GM12873 (cell line): ENCODE results near the gene MEIS3.

ENCODE experiments used
- TF ChIP-seq, protein P1 (sequence below): IDR thresholded peaks from 2 replicates; pipeline ENCODE4 v1.5.1; 2012; ENCODE audit warnings: low read depth, mild to moderate bottlenecking, moderate library complexity, low read length, control low read depth; ENCODE audit not compliant: insufficient read depth; ENCODE audit errors: missing control alignments

The MEIS3 gene

DNA sequence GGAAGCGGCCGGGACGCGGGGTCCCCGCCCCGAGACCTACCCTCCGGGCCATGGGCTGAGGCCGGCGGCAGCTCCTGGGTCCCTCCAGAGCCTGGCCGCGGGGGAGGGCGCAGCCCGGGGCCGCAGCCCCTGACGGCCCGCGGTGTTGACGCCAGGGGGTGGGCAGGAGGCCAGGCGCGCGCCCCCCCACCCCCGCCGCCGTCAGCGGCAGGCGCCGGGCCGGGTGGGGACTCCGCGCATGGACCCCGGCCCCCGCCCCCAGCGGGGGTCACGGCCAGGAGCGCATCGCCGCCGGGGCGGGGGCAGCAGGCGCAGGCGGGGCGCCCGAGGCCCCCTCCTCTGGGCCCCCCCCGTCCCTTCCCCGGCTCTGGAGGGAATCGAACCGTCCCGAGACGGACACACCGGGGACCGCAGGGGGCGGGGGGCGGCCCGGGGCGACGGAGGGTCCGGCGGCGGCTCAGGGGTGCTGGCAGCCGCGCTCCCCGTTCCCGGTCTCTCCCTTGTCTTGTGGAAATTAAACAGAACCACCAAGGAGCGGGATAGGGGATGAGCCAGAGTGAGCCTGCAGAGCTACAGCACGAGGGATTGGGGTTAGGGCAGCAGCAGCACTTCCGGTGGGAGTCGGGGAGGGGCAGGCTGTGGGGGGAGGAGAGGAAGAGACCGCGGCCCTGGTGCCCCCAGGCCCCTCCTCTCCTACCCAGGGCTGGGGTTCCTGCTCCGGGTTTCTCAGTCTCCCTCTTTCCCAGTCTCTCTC lies at the start of gene MEIS3:
Gene MEIS3 (minus strand): TSS at position 498 of the 754 bp plus-strand sequence. CDS start 446 bp downstream, at position 52.
- TF ChIP-seq, protein P1, sequence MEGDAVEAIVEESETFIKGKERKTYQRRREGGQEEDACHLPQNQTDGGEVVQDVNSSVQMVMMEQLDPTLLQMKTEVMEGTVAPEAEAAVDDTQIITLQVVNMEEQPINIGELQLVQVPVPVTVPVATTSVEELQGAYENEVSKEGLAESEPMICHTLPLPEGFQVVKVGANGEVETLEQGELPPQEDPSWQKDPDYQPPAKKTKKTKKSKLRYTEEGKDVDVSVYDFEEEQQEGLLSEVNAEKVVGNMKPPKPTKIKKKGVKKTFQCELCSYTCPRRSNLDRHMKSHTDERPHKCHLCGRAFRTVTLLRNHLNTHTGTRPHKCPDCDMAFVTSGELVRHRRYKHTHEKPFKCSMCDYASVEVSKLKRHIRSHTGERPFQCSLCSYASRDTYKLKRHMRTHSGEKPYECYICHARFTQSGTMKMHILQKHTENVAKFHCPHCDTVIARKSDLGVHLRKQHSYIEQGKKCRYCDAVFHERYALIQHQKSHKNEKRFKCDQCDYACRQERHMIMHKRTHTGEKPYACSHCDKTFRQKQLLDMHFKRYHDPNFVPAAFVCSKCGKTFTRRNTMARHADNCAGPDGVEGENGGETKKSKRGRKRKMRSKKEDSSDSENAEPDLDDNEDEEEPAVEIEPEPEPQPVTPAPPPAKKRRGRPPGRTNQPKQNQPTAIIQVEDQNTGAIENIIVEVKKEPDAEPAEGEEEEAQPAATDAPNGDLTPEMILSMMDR = no peak

DNA sequence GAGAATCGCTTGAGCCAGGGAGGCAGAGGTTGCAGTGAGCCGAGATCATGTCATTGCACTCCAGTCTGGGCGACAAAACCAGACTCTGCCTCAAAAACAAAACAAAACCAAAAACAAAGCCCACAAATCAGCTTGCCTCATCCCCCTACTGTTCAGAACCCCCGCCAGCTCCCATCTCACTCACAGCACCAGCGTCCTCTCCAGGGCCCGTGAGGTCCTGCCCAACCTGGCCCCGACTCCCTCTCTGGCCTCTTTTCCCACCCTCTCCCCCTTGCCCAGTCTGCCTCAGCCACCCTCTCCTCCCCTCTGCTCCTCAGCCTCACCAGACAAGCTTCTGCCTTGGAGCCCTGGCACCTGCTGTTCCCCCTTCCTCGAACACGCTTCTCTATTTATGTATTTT lies 48.6 kb upstream of the MEIS3 start:
- TF ChIP-seq, protein P1 = no peak

DNA sequence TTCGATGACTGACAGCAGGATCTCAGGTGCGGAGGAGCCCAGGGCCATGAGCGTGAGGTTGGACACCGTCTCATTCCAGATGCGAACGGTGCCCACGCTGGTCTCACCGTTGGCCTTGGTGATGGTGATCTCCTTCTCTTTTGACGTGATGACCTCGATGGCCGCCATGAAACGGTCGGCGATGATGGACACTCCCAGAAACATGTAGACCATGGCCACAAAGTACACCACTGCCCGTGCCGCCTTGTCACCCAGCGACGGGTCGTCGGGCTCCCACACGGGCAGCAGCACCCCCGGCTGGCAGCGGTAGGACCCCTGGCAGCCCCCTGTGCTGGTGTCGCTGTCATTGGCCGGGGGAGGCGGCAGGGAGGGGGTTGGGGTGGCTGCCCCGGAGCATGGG lies 46.6 kb upstream of the MEIS3 start:
- TF ChIP-seq, protein P1 = no peak

DNA sequence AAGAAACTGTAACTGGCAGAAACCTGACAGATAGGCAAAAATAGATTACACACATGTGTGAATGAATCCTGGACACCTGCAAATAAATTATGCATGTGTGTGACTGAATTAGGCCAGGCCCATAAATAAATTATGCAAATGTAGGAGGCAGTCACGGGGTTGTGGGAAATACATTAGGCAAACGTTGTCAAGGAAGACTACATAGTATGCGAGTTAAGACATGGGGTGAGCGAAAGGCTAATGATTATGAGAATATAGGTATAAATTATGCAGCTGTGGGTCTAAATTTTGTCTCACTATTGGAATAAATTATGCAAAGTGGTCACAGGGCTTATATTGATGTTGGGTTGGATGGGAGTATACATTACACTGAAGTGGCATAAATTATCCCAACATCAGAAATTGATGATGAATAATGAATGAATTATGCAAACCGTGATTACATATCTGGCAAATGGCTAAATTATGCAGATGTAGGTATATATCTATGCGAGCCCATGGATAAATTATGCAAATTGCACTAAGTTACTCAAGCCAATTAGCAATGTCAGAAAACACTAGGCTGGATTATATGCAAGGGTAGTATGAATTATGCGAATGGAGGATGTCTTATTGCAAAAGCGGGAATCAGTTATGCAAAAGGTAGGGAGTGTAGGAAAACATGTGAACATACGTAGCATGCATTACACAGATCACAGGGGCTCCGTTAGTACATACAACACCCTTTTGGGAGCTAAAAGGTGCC lies 45.5 kb upstream of the MEIS3 start:
- TF ChIP-seq, protein P1 = no peak

DNA sequence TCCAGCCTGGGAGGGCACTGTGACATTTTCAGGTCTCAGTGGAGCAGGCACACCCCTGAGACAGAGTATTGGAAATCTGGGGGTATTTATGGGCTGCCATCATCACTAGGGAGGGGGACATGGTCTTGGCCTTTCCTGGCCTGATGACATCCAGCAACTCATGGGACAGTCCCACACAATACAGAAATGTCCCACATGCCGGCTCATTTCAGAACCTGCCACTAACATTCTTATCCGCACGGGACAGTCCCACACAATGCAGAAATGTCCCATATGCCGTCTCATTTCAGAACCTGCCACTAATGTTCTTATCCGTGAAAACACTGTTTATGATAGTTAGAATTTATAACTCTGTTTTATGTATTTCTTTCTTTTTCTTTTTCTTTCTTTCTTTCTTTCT lies 42.5 kb upstream of the MEIS3 start:
- TF ChIP-seq, protein P1 = no peak

DNA sequence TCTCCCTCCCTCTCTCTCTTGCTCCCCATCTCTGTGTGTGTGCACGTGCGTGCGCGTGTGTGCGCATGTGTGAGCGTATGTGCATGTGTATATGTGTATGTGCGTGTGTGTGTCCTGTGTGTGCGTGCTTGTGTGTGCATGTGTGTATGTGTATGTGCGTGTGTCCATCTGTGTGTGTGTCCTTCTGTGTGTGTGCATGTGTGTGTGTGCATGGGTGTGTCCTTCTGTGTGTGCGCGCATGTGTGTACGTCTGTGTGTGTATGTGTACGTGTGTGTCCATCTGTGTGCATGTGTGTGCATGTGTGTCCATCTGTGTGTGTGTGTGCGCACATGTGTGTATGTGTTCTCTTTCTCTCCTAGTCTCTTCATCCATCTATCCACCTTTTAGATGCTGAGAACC lies 40.1 kb upstream of the MEIS3 start:
- TF ChIP-seq, protein P1 = no peak

DNA sequence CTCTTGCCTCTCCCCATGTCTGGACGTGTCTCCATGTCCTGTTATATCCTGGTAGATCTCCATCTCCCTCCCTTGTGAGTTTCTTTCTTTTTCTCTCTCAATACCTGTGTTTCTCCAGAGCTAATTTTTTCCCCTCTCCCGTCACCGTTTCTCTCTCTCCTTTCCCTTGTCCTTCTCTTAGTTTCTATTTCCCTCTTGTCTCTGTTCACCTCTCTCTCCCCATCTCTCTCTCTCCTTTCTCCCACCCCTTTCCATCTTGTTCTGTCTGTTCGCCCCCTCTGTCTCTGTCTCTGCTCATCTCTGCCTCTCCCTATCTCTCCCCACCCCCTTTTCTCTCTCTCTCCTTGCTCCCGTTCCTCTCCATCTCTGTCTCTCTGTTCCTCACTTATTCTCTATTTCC lies 39.3 kb upstream of the MEIS3 start:
- TF ChIP-seq, protein P1 = no peak
